Measurements from ENCODE around the gene POLR2H.

- no peak for TF ChIP-seq EZH2 (IDR thresholded peaks at IDR 0.05; ENCODE audit: insufficient read depth, poor library complexity, severe bottlenecking)
- TF ChIP-seq EZH2phosphoT487 (IDR thresholded peaks at IDR 0.05; ENCODE audit: insufficient read depth, low read depth): no peak
Measured at GRCh38 chr3:184349563-184350470, 11.7 kb upstream of the POLR2H start.

Data from GM23248 (cell line).